Calu3 (cell line): ENCODE measurements around the gene KCNK4. TPM values are rescaled to one million over a fixed set of nuclear protein-coding genes. Genes with fewer than 3 reads are reported as not detected.

ENCODE experiments used
- BruUV-seq: library from RNA; stranded (reverse); fragments of 400-500 nt; replicated peaks from 2 replicates; lab custom pipeline; 2021; lab: Mats Ljungman, UMichigan
- CTCF ChIA-PET: fragments of 300-600 bp; sonication (Branson Sonifier 250); formaldehyde crosslinking; loops from one replicate; lab custom pipeline; 2022; ENCODE audit warnings: antibody characterized with exemption; lab: Charles Lee
- DNase-seq: peaks from one replicate; pipeline ENCODE4 v3.0.0; 2022
- H3K27ac Mint-ChIP-seq: one replicate; pipeline ENCODE4 v1.8.0; 2022; ENCODE audit warnings: mixed read lengths; ENCODE audit not compliant: unreplicated experiment
- H3K27me3 Mint-ChIP-seq: one replicate; pipeline ENCODE4 v1.8.0; 2022; ENCODE audit warnings: mixed read lengths; ENCODE audit not compliant: unreplicated experiment
- H3K36me3 Mint-ChIP-seq: one replicate; pipeline ENCODE4 v1.8.0; 2022; ENCODE audit warnings: mild to moderate bottlenecking, moderate library complexity, mixed read lengths; ENCODE audit not compliant: insufficient read depth, unreplicated experiment
- H3K4me1 Mint-ChIP-seq: one replicate; pipeline ENCODE4 v1.8.0; 2022; ENCODE audit warnings: mild to moderate bottlenecking, low read depth, mixed read lengths; ENCODE audit not compliant: unreplicated experiment
- H3K4me3 Mint-ChIP-seq: one replicate; pipeline ENCODE4 v1.8.0; 2022; ENCODE audit warnings: mild to moderate bottlenecking, low read depth, moderate library complexity, mixed read lengths; ENCODE audit not compliant: unreplicated experiment
- H3K9me3 Mint-ChIP-seq: one replicate; pipeline ENCODE4 v1.8.0; 2022; ENCODE audit warnings: low read depth, mixed read lengths; ENCODE audit not compliant: unreplicated experiment
- intact Hi-C: fragments of 100-400 bp; cut with micrococcal nuclease; formaldehyde crosslinking; loops from one replicate; pipeline ENCODE4 v1.10.0; 2022; ENCODE audit not compliant: unreplicated experiment
- total RNA-seq: library from RNA; stranded (reverse); gene quantifications from 2 replicates; pipeline ENCODE4 v1.2.3, GENCODE V29; 2022
- TF ChIP-seq, protein P1 (sequence below): fragments of 200-600 bp; IDR thresholded peaks from one replicate; pipeline ENCODE4 v1.8.0; 2022; ENCODE audit warnings: antibody characterized with exemption; ENCODE audit not compliant: unreplicated experiment

The KCNK4 gene
- total RNA-seq, 1 experiment from 2014 or later, result not detected

DNA sequence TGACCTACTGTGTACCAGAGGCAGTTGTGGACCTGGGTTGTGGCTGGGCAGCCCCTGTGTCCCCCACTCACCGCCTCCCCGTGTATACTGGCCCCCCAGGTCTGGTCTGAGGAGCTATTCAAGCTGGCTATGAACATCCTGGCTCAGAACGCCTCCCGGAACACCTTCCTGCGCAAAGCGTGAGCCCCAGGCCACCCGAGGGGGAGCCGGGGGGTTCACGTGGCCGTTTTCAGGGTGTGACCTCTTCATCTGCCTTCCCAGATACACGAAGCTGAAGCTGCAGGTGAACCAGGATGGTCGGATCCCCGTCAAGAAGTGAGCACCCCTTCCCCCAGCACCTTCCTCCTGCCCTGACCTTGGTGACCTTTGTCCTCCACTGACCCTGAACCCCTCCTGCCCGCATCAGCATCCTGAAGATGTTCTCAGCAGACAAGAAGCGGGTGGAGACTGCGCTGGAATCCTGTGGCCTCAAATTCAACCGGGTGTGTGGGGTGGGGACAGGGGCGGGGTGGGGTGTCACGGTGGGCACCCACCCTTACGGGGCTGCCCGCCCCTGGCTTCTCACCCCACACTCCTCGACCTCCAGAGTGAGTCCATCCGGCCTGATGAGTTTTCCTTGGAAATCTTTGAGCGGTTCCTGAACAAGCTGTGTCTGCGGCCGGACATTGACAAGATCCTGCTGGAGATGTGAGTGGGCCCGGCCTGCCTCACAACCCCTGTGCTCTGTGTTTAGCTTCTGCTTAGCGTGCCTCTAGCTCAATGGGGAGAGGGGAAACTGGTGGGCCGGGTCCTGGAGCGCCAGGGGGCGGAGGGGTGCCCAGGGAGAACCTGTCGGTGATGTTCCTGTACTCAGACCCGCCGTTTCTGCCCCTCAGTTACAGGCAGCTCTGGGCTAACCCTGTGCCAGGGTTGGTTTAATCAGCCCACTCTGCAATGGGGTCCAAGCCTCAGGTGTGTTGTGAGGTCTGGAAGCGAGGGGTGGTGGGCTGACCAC, 35.7 kb upstream of the KCNK4 start:
- Mint-ChIP-seq H3K27me3 (no peaks in the 10 kb centered on the region), H3K4me1 (no peaks in the 10 kb centered on the region), H3K9me3 (no peaks in the 10 kb centered on the region), H3K36me3 (peaks cover 54% of the 10 kb centered on the region), H3K27ac (no peak overlapping the region), H3K4me3 (no peak overlapping the region)
- DNase-seq, result no peak
- TF ChIP-seq, protein P1, sequence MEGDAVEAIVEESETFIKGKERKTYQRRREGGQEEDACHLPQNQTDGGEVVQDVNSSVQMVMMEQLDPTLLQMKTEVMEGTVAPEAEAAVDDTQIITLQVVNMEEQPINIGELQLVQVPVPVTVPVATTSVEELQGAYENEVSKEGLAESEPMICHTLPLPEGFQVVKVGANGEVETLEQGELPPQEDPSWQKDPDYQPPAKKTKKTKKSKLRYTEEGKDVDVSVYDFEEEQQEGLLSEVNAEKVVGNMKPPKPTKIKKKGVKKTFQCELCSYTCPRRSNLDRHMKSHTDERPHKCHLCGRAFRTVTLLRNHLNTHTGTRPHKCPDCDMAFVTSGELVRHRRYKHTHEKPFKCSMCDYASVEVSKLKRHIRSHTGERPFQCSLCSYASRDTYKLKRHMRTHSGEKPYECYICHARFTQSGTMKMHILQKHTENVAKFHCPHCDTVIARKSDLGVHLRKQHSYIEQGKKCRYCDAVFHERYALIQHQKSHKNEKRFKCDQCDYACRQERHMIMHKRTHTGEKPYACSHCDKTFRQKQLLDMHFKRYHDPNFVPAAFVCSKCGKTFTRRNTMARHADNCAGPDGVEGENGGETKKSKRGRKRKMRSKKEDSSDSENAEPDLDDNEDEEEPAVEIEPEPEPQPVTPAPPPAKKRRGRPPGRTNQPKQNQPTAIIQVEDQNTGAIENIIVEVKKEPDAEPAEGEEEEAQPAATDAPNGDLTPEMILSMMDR, result no peak
- BruUV-seq, result no TSS peak
- intact Hi-C loops, result no loop called here
- CTCF ChIA-PET, result interaction anchor here (0.6 kb wide), 1 partner anchor 40 kb away, joined by 10 read pairs; no protein-coding TSS in a partner anchor

DNA sequence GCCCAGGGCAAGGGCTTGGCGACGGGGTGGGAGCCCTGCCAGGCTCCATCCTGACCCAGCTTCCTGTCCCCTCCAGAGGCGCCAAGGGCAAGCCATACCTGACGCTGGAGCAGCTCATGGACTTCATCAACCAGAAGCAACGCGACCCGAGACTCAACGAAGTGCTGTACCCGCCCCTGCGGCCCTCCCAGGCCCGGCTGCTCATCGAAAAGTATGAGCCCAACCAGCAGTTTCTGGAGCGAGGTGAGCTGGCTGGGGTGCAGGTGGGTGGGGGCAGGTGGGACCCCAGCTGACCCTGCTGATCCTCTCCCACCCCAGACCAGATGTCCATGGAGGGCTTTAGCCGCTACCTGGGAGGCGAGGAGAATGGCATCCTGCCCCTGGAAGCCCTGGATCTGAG, 34.8 kb upstream of the KCNK4 start:
- Mint-ChIP-seq H3K4me1 (no peaks in the 10 kb centered on the region), H3K4me3 (no peak overlapping the region), H3K27ac (no peak overlapping the region), H3K36me3 (peaks cover 46% of the 10 kb centered on the region), H3K27me3 (no peaks in the 10 kb centered on the region), H3K9me3 (no peaks in the 10 kb centered on the region)
- CTCF ChIA-PET, result no interaction called here
- intact Hi-C loops, result no loop called here
- DNase-seq, result no peak
- no TSS peak for BruUV-seq
- TF ChIP-seq, protein P1, result no peak

DNA sequence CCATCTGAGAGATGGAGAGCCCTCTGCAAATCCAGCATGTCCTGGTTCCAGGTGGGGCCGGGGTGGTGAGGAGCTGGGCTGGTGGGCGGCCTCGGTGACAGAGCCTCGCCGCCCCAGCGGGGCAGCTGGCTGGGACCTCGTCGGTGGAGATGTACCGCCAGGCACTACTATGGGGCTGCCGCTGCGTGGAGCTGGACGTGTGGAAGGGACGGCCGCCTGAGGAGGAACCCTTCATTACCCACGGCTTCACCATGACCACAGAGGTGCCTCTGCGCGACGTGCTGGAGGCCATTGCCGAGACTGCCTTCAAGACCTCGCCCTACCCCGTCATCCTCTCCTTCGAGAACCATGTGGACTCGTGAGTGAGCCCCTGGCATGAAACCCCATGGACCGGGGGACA, 32.7 kb upstream of the KCNK4 start:
- H3K9me3 Mint-ChIP-seq, result no peaks in the 10 kb centered on the region
- BruUV-seq, result no TSS peak
- intact Hi-C loops, result no loop called here
- H3K27me3 Mint-ChIP-seq, result no peaks in the 10 kb centered on the region
- H3K4me3 Mint-ChIP-seq, result no peak overlapping the region
- TF ChIP-seq, protein P1, result no peak
- CTCF ChIA-PET, result interaction anchor here (0.5 to 0.7 kb wide), 2 partner anchors 31 to 610 kb away, joined by 3 read pairs; no protein-coding TSS in a partner anchor
- no peak for DNase-seq
- H3K4me1 Mint-ChIP-seq, result no peaks in the 10 kb centered on the region
- H3K27ac Mint-ChIP-seq, result no peak overlapping the region
- H3K36me3 Mint-ChIP-seq, result peaks cover 39% of the 10 kb centered on the region

DNA sequence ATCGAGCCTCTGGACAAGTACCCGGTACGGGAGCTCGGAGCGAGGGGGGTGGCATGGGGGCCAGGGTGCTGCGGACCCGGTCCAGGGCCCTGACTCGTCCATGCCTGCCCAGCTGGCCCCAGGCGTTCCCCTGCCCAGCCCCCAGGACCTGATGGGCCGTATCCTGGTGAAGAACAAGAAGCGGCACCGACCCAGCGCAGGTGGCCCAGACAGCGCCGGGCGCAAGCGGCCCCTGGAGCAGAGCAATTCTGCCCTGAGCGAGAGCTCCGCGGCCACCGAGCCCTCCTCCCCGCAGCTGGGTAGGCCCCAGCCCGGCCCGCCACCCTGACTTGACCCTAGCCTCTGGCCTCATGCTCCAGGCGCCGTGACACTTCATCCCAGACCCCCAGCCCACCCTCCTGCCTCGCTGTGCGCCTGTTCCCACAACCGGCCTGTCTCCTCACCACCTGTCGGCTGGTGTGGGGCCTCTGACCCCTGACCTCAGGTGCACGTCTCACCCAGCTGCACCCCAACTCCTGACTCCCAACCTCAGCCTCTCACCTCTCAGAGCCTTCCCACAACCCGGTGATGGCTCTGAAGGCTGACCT, 32.1 kb upstream of the KCNK4 start:
- no peaks in the 10 kb centered on the region for H3K4me1 Mint-ChIP-seq
- no TSS peak for BruUV-seq
- H3K27ac Mint-ChIP-seq, result no peak overlapping the region
- DNase-seq, result no peak
- no peak overlapping the region for H3K4me3 Mint-ChIP-seq
- intact Hi-C loops, result no loop called here
- peaks cover 36% of the 10 kb centered on the region for H3K36me3 Mint-ChIP-seq
- TF ChIP-seq, protein P1, result no peak
- H3K9me3 Mint-ChIP-seq, result no peaks in the 10 kb centered on the region
- H3K27me3 Mint-ChIP-seq, result no peaks in the 10 kb centered on the region
- CTCF ChIA-PET, result no interaction called here
